ENCODE measurements around the gene CNOT1.

CNOT1 gene

GRCh38 chr16:58478427-58478826, 151.2 kb downstream of the CNOT1 start:
- H3K9me2 ChIP-seq (replicated peaks; ENCODE audit: insufficient read depth, low read length): no peaks in the 10 kb centered on the region
- H3K27ac ChIP-seq (ENCODE audit: low read length): no peak overlapping the region
- H3K9me3 ChIP-seq (replicated peaks; ENCODE audit: insufficient read depth, low read length): no peaks in the 10 kb centered on the region
- no peak overlapping the region for H3K4me3 ChIP-seq (ENCODE audit: low read length)
- no peaks in the 10 kb centered on the region for H4K20me1 ChIP-seq (ENCODE audit: insufficient read depth, low read length)
- no peaks in the 10 kb centered on the region for H3K36me3 ChIP-seq (replicated peaks; ENCODE audit: insufficient read depth, low read length)
- no peak overlapping the region for H2AFZ ChIP-seq (ENCODE audit: low read length)
- no peaks in the 10 kb centered on the region for H3K27me3 ChIP-seq (replicated peaks; ENCODE audit: insufficient read depth, low read length)
- no peak for DNase-seq
- TF ChIP-seq EZH2 (optimal IDR thresholded peaks at IDR 0.05; ENCODE audit: low read depth, low read length): no peak
- no peak for TF ChIP-seq CTCF (IDR thresholded peaks at IDR 0.05; ENCODE audit: low read length)
- no peak for TF ChIP-seq EZH2phosphoT487 (IDR thresholded peaks at IDR 0.05; ENCODE audit: low read length)
- H3K4me1 ChIP-seq (ENCODE audit: low read length): no peaks in the 10 kb centered on the region
- H3K4me2 ChIP-seq (ENCODE audit: low read depth, low read length): no peak overlapping the region
- no peaks in the 10 kb centered on the region for H3K79me2 ChIP-seq (ENCODE audit: low read length)
- no peak overlapping the region for H3K9ac ChIP-seq (ENCODE audit: low read length)
- no peaks in the 10 kb centered on the region for H3F3A ChIP-seq (ENCODE audit: insufficient read depth, low read length)

- Histone ChIP-seq H3K27me3 (replicated peaks; ENCODE audit: insufficient read depth, low read length) (no peaks in the 10 kb centered on the region), H3K9me3 (replicated peaks; ENCODE audit: insufficient read depth, low read length) (no peaks in the 10 kb centered on the region), H3K9me2 (replicated peaks; ENCODE audit: insufficient read depth, low read length) (no peaks in the 10 kb centered on the region), H4K20me1 (ENCODE audit: insufficient read depth, low read length) (no peaks in the 10 kb centered on the region), H2AFZ (ENCODE audit: low read length) (no peak overlapping the region), H3K4me2 (ENCODE audit: low read depth, low read length) (no peak overlapping the region), H3K79me2 (ENCODE audit: low read length) (no peaks in the 10 kb centered on the region), H3K4me3 (ENCODE audit: low read length) (no peak overlapping the region), H3K27ac (ENCODE audit: low read length) (no peak overlapping the region), H3K4me1 (ENCODE audit: low read length) (no peaks in the 10 kb centered on the region), H3K36me3 (replicated peaks; ENCODE audit: insufficient read depth, low read length) (no peaks in the 10 kb centered on the region), H3K9ac (ENCODE audit: low read length) (no peak overlapping the region), H3F3A (ENCODE audit: insufficient read depth, low read length) (no peaks in the 10 kb centered on the region)
- no peak for DNase-seq
- TF ChIP-seq EZH2 (optimal IDR thresholded peaks at IDR 0.05; ENCODE audit: low read depth, low read length) (no peak), EZH2phosphoT487 (IDR thresholded peaks at IDR 0.05; ENCODE audit: low read length) (no peak), CTCF (IDR thresholded peaks at IDR 0.05; ENCODE audit: low read length) (no peak)
Observed at GRCh38 chr16:58476791-58477190, 152.8 kb downstream of the CNOT1 start.

- Histone ChIP-seq H3K4me3 (ENCODE audit: low read length) (no peak overlapping the region), H3K27me3 (replicated peaks; ENCODE audit: insufficient read depth, low read length) (no peaks in the 10 kb centered on the region), H3K9me2 (replicated peaks; ENCODE audit: insufficient read depth, low read length) (no peaks in the 10 kb centered on the region), H4K20me1 (ENCODE audit: insufficient read depth, low read length) (no peaks in the 10 kb centered on the region), H3K9me3 (replicated peaks; ENCODE audit: insufficient read depth, low read length) (no peaks in the 10 kb centered on the region), H2AFZ (ENCODE audit: low read length) (no peak overlapping the region), H3K79me2 (ENCODE audit: low read length) (no peaks in the 10 kb centered on the region), H3K9ac (ENCODE audit: low read length) (no peak overlapping the region), H3K4me2 (ENCODE audit: low read depth, low read length) (no peak overlapping the region), H3K27ac (ENCODE audit: low read length) (no peak overlapping the region), H3K4me1 (ENCODE audit: low read length) (no peaks in the 10 kb centered on the region), H3F3A (ENCODE audit: insufficient read depth, low read length) (no peaks in the 10 kb centered on the region), H3K36me3 (replicated peaks; ENCODE audit: insufficient read depth, low read length) (no peaks in the 10 kb centered on the region)
- TF ChIP-seq EZH2 (optimal IDR thresholded peaks at IDR 0.05; ENCODE audit: low read depth, low read length) (no peak), CTCF (IDR thresholded peaks at IDR 0.05; ENCODE audit: low read length) (no peak), EZH2phosphoT487 (IDR thresholded peaks at IDR 0.05; ENCODE audit: low read length) (no peak)
- no peak for DNase-seq
Observed at GRCh38 chr16:58475091-58475619, 154.5 kb downstream of the CNOT1 start.

All from MM.1S (cell line).